ENCODE results near the gene MLPH. TPM values are rescaled to one million over a fixed set of nuclear protein-coding genes. Genes with fewer than 3 reads are reported as not detected.
A peak's percentile ranks its signal among the peaks of the same experiment; 100 is the strongest.

The MLPH gene
- total RNA-seq, 1 donor from 2014 or later, result not detected

- Histone ChIP-seq H3F3A (ENCODE audit: low read depth) (no peaks in the 10 kb centered on the region), H3K27me3 (no peaks in the 10 kb centered on the region), H2AFZ (replicated peaks) (no peak overlapping the region), H4K20me1 (ENCODE audit: low read depth) (no peaks in the 10 kb centered on the region), H3K4me1 (no peaks in the 10 kb centered on the region), H3K9me3 (ENCODE audit: low read depth) (no peaks in the 10 kb centered on the region), H3K9ac (no peak overlapping the region), H3K36me3 (no peaks in the 10 kb centered on the region), H3K27ac (no peak overlapping the region), H3K79me2 (ENCODE audit: low read depth) (no peaks in the 10 kb centered on the region), H3K4me2 (no peak overlapping the region), H3K4me3 (no peak overlapping the region)
- H3K9me3 Mint-ChIP-seq, result peaks cover 2% of the 10 kb centered on the region
- no peak overlapping the region for H3K4me3 Mint-ChIP-seq
- H3K36me3 Mint-ChIP-seq, result no peaks in the 10 kb centered on the region
- no peak for DNase-seq (ENCODE audit: low spot score)
- H3K27ac Mint-ChIP-seq, result no peak overlapping the region
- TF ChIP-seq EZH2 (IDR thresholded peaks at IDR 0.05) (no peak), EZH2phosphoT487 (IDR thresholded peaks at IDR 0.05) (no peak)
- TF ChIP-seq, protein P1, sequence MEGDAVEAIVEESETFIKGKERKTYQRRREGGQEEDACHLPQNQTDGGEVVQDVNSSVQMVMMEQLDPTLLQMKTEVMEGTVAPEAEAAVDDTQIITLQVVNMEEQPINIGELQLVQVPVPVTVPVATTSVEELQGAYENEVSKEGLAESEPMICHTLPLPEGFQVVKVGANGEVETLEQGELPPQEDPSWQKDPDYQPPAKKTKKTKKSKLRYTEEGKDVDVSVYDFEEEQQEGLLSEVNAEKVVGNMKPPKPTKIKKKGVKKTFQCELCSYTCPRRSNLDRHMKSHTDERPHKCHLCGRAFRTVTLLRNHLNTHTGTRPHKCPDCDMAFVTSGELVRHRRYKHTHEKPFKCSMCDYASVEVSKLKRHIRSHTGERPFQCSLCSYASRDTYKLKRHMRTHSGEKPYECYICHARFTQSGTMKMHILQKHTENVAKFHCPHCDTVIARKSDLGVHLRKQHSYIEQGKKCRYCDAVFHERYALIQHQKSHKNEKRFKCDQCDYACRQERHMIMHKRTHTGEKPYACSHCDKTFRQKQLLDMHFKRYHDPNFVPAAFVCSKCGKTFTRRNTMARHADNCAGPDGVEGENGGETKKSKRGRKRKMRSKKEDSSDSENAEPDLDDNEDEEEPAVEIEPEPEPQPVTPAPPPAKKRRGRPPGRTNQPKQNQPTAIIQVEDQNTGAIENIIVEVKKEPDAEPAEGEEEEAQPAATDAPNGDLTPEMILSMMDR (IDR thresholded peaks at IDR 0.05), result no peak
- H3K4me1 Mint-ChIP-seq, result peaks cover 3% of the 10 kb centered on the region
- H3K27me3 Mint-ChIP-seq (ENCODE audit: insufficient read depth, low read depth), result peaks cover 2% of the 10 kb centered on the region
Measured at GRCh38 chr2:237450583-237450982, 36.5 kb upstream of the MLPH start.

GRCh38 chr2:237451643-237452469, 35.2 kb upstream of the MLPH start:
- H3K9me3 ChIP-seq (ENCODE audit: low read depth), result no peaks in the 10 kb centered on the region
- peak; percentile 48 for DNase-seq (ENCODE audit: low spot score)
- no peak overlapping the region for H3K27ac ChIP-seq
- H3K4me2 ChIP-seq, result no peak overlapping the region
- H3K36me3 Mint-ChIP-seq, result no peaks in the 10 kb centered on the region
- no peaks in the 10 kb centered on the region for H3K36me3 ChIP-seq
- no peak overlapping the region for H3K9ac ChIP-seq
- TF ChIP-seq EZH2 (IDR thresholded peaks at IDR 0.05), result no peak
- TF ChIP-seq, protein P1 (IDR thresholded peaks at IDR 0.05), result peak; percentile 51
- H3K9me3 Mint-ChIP-seq, result peaks cover 4% of the 10 kb centered on the region
- peaks cover 3% of the 10 kb centered on the region for H3K4me1 Mint-ChIP-seq
- H3K27ac Mint-ChIP-seq, result no peak overlapping the region
- no peaks in the 10 kb centered on the region for H3K4me1 ChIP-seq
- H3K4me3 Mint-ChIP-seq, result no peak overlapping the region
- peaks cover 4% of the 10 kb centered on the region for H3K27me3 Mint-ChIP-seq (ENCODE audit: insufficient read depth, low read depth)
- no peaks in the 10 kb centered on the region for H4K20me1 ChIP-seq (ENCODE audit: low read depth)
- H2AFZ ChIP-seq (replicated peaks), result peak overlapping the region; percentile 70
- H3K4me3 ChIP-seq, result no peak overlapping the region
- no peaks in the 10 kb centered on the region for H3F3A ChIP-seq (ENCODE audit: low read depth)
- H3K79me2 ChIP-seq (ENCODE audit: low read depth), result no peaks in the 10 kb centered on the region
- H3K27me3 ChIP-seq, result no peaks in the 10 kb centered on the region

- no peak overlapping the region for H3K9ac ChIP-seq
- TF ChIP-seq EZH2 (IDR thresholded peaks at IDR 0.05), result no peak
- TF ChIP-seq EZH2phosphoT487 (IDR thresholded peaks at IDR 0.05), result no peak
- TF ChIP-seq, protein P1 (IDR thresholded peaks at IDR 0.05), result no peak
- no peak for DNase-seq (ENCODE audit: low spot score)
- H3K4me3 Mint-ChIP-seq, result no peak overlapping the region
- H3K4me3 ChIP-seq, result no peak overlapping the region
- no peak overlapping the region for H3K27ac ChIP-seq
- H3F3A ChIP-seq (ENCODE audit: low read depth), result no peaks in the 10 kb centered on the region
- no peaks in the 10 kb centered on the region for H3K9me3 ChIP-seq (ENCODE audit: low read depth)
- H4K20me1 ChIP-seq (ENCODE audit: low read depth), result no peaks in the 10 kb centered on the region
- H3K27ac Mint-ChIP-seq, result no peak overlapping the region
- H3K79me2 ChIP-seq (ENCODE audit: low read depth), result no peaks in the 10 kb centered on the region
- no peak overlapping the region for H3K4me2 ChIP-seq
- H3K36me3 Mint-ChIP-seq, result no peaks in the 10 kb centered on the region
- H3K36me3 ChIP-seq, result no peaks in the 10 kb centered on the region
- no peaks in the 10 kb centered on the region for H3K4me1 ChIP-seq
- no peaks in the 10 kb centered on the region for H3K27me3 ChIP-seq
- no peak overlapping the region for H2AFZ ChIP-seq (replicated peaks)
- peaks cover 4% of the 10 kb centered on the region for H3K9me3 Mint-ChIP-seq
- peaks cover 3% of the 10 kb centered on the region for H3K4me1 Mint-ChIP-seq
- H3K27me3 Mint-ChIP-seq (ENCODE audit: insufficient read depth, low read depth), result peaks cover 4% of the 10 kb centered on the region
Measured at GRCh38 chr2:237452861-237453260, 34.2 kb upstream of the MLPH start.

All from neural progenitor cell (in vitro differentiated cells).